HEK293 (cell line): ENCODE data around the gene PRDM15.

Source experiments
- ATF2 ChIP-seq: fragments of 450-650 bp; formaldehyde crosslinking; IDR thresholded peaks from 2 replicates; pipeline ENCODE4 v1.5.1; 2016; ENCODE audit warnings: missing biosample characterization, missing genetic modification characterization, low read depth
- CTCF ChIP-seq: fragments of 450-650 bp; formaldehyde crosslinking; IDR thresholded peaks from 2 replicates; pipeline ENCODE4 v1.5.1; 2016; ENCODE audit warnings: missing biosample characterization, missing genetic modification characterization
- PRDM1 ChIP-seq: fragments of 450-650 bp; formaldehyde crosslinking; IDR thresholded peaks from 2 replicates; pipeline ENCODE4; 2016; ENCODE audit warnings: missing biosample characterization, missing genetic modification characterization
- REST ChIP-seq: fragments of 450-650 bp; formaldehyde crosslinking; IDR thresholded peaks from 2 replicates; pipeline ENCODE4 v1.5.1; 2016; ENCODE audit warnings: missing biosample characterization, missing genetic modification characterization
- SP7 ChIP-seq: fragments of 450-650 bp; formaldehyde crosslinking; IDR thresholded peaks from 2 replicates; pipeline ENCODE4 v1.5.1; 2016; ENCODE audit warnings: missing biosample characterization, missing genetic modification characterization
- TCF7L2 ChIP-seq: IDR thresholded peaks from 2 replicates; pipeline ENCODE4 v1.6.1; 2011; ENCODE audit warnings: low read depth, mild to moderate bottlenecking, inconsistent platforms, low read length, moderate library complexity, borderline replicate concordance
- YY1 ChIP-seq: fragments of 450-650 bp; formaldehyde crosslinking; IDR thresholded peaks from 2 replicates; pipeline ENCODE4 v1.5.1; 2018; ENCODE audit warnings: missing biosample characterization, missing genetic modification characterization
- ZNF114 ChIP-seq: fragments of 450-650 bp; formaldehyde crosslinking; IDR thresholded peaks from 2 replicates; pipeline ENCODE4 v1.5.0; 2017; ENCODE audit warnings: missing biosample characterization, missing genetic modification characterization
- ZNF274 ChIP-seq, 2 experiments: fragments of 200-500 bp in 1 of 2; fragments of 450-650 bp in 1 of 2; sonication (Bioruptor generic) in 1 of 2; formaldehyde crosslinking in 1 of 2; IDR thresholded peaks; 2 replicates each; pipeline versions ENCODE4 v1.5.1 to v1.6.1; 2014 to 2016; ENCODE audit warnings: borderline replicate concordance in 1 of 2, inconsistent platforms in 1 of 2, low read length in 1 of 2, missing biosample characterization in 1 of 2, missing genetic modification characterization in 1 of 2
- ZNF280D ChIP-seq: fragments of 450-650 bp; formaldehyde crosslinking; IDR thresholded peaks from 2 replicates; pipeline ENCODE4 v1.5.1; 2016; ENCODE audit warnings: missing biosample characterization, missing genetic modification characterization
- ZNF302 ChIP-seq: fragments of 450-650 bp; formaldehyde crosslinking; IDR thresholded peaks from 2 replicates; pipeline ENCODE4 v1.5.1; 2016; ENCODE audit warnings: missing biosample characterization, missing genetic modification characterization, low read depth
- ZNF324 ChIP-seq: fragments of 450-650 bp; formaldehyde crosslinking; IDR thresholded peaks from 2 replicates; pipeline ENCODE4 v1.5.1; 2016; ENCODE audit warnings: missing biosample characterization, missing genetic modification characterization
- ZNF513 ChIP-seq: fragments of 450-650 bp; IDR thresholded peaks from 2 replicates; pipeline ENCODE4 v1.5.1; 2018; ENCODE audit warnings: missing biosample characterization, missing genetic modification characterization
- ZNF629 ChIP-seq: fragments of 450-650 bp; formaldehyde crosslinking; IDR thresholded peaks from 2 replicates; pipeline ENCODE4 v1.5.1; 2017; ENCODE audit warnings: missing biosample characterization, missing genetic modification characterization

GRCh38 chr21:41751611-41752011 is 127.5 kb downstream of the PRDM15 start:
- TF ChIP-seq ZNF114 (tag by site-specific recombination) (no peak), ZNF629 (no peak), CTCF (no peak), YY1 (tag by site-specific recombination) (no peak), PRDM1 (tag by site-specific recombination) (no peak), SP7 (tag by site-specific recombination) (no peak), ZNF302 (tag by site-specific recombination) (no peak), REST (tag by site-specific recombination) (no peak), ATF2 (tag by site-specific recombination) (no peak), ZNF324 (tag by site-specific recombination) (no peak), ZNF513 (tag by site-specific recombination) (no peak), ZNF280D (no peak), TCF7L2 (no peak), ZNF274 (IDR thresholded peaks at IDR 0.05; ENCODE audit: low read length) (no peak), ZNF274 (tag by site-specific recombination; IDR thresholded peaks at IDR 0.05; ENCODE audit: borderline replicate concordance) (no peak)
